Smooth muscle cell of the coronary artery (primary cell): ENCODE measurements around the gene CREBRF. TPM values are rescaled to one million over a fixed set of nuclear protein-coding genes. Genes with fewer than 3 reads are reported as not detected.

Experiments
- total RNA-seq: library from RNA; depleted of rRNA; stranded (reverse); fragments of >200 nt; gene quantifications from 2 replicates; pipeline ENCODE4 v1.2.3, GENCODE V29; 2014; ENCODE audit warnings: low replicate concordance

CREBRF gene
- total RNA-seq = 10.8 and 32.9 TPM in 2 replicates

GRCh38 chr5:173055983-173056782 is at the start of gene CREBRF:
Gene CREBRF (plus strand): TSS chr5:173056352. CDS start chr5:173080776, 24,424 bp downstream.

GRCh38 chr5:173144200-173145176 is 88.3 kb downstream of the CREBRF start, which contains the start of gene BNIP1:
Gene BNIP1 (plus strand): TSS chr5:173144531. CDS start chr5:173144546, 15 bp downstream.

Other genes with a start within 250 kb of the CREBRF start
- gene ERGIC1, start 222.1 kb upstream of the CREBRF start, total RNA-seq = 114 and 220 TPM in 2 replicates
- gene RPL26L1, start 96.9 kb upstream of the CREBRF start, total RNA-seq = 68.8 and 74.6 TPM in 2 replicates
- gene ATP6V0E1, start 72.6 kb upstream of the CREBRF start, total RNA-seq = 266 and 389 TPM in 2 replicates
- 12.1 and 21.0 TPM in 2 replicates for gene BNIP1, start 88.2 kb downstream of the CREBRF start, total RNA-seq
- gene NKX2-5, start 178.9 kb downstream of the CREBRF start, total RNA-seq = not detected in 2 replicates